GM23338 (cell line): ENCODE measurements around the gene GRID2.

Experiments used
- CREB1 ChIP-seq: fragments of 250-450 bp; sonication (Bioruptor Pico); IDR thresholded peaks from 2 replicates; pipeline ENCODE4 v1.5.0; 2020; ENCODE audit warnings: low read depth, mild to moderate bottlenecking, moderate library complexity
- CTCF ChIP-seq, 2 experiments: fragments of 200-600 bp in 1 of 2; sonication (generic) in 1 of 2; conservative IDR thresholded peaks; 2 replicates each; pipeline versions ENCODE4 v1.5.1 to v1.6.1; 2016 to 2017; ENCODE audit warnings: antibody characterized with exemption in 2 of 2, low read depth in 2 of 2, mild to moderate bottlenecking in 2 of 2, moderate library complexity in 1 of 2
- EZH2 ChIP-seq: fragments of 200-600 bp; sonication (generic); IDR thresholded peaks from one replicate; pipeline ENCODE4 v1.8.0; 2017; ENCODE audit warnings: antibody characterized with exemption, mild to moderate bottlenecking, low read depth; ENCODE audit not compliant: unreplicated experiment

GRCh38 chr4:93573285-93573684 is 1269.5 kb downstream of the GRID2 start:
- TF ChIP-seq CTCF (conservative IDR thresholded peaks at IDR 0.05; ENCODE audit: low read depth in 2 of 2) (no peak), CREB1 (CRISPR knock-in tag) (no peak), EZH2 (no peak)
